Spleen (tissue), 11 donors: ENCODE data around the gene CRYGB. TPM values are rescaled to one million over a fixed set of nuclear protein-coding genes. Genes with fewer than 3 reads are reported as not detected.

Experiments
- DNase-seq: peaks from one replicate; pipeline ENCODE4 v3.0.0-alpha.2; 2020
- H3K27ac ChIP-seq, 8 donors: fragments of 200-600 bp; sonication (generic) in 7 of 8; 1 replicate in 4 of 8; 2 replicates in 4 of 8; pipeline versions ENCODE4 v1.5.0 to v1.8.0; 2016 to 2021; ENCODE audit warnings: inconsistent platforms in 4 of 8, mild to moderate bottlenecking in 4 of 8, moderate library complexity in 1 of 8
- H3K27me3 ChIP-seq, 7 donors: fragments of 200-600 bp; sonication (generic) in 6 of 7; replicated peaks in 1 of 7; 1 replicate in 4 of 7; 2 replicates in 3 of 7; pipeline versions ENCODE4 v1.5.0 to v1.8.0; 2016 to 2021; ENCODE audit warnings: inconsistent platforms in 3 of 7, mild to moderate bottlenecking in 1 of 7
- H3K36me3 ChIP-seq, 6 donors: fragments of 200-600 bp; sonication (generic) in 5 of 6; 1 replicate in 4 of 6; 2 replicates in 2 of 6; pipeline versions ENCODE4 v1.5.0 to v1.8.0; 2016 to 2021; ENCODE audit warnings: inconsistent platforms in 2 of 6
- H3K4me1 ChIP-seq, 6 donors: fragments of 200-600 bp; sonication (generic) in 5 of 6; 1 replicate in 3 of 6; 2 replicates in 3 of 6; pipeline versions ENCODE4 v1.5.0 to v1.8.0; 2016 to 2021; ENCODE audit warnings: inconsistent platforms in 3 of 6
- H3K4me3 ChIP-seq, 8 donors: fragments of 200-600 bp; sonication (generic) in 7 of 8; 1 replicate in 4 of 8; 2 replicates in 4 of 8; pipeline versions ENCODE4 v1.5.0 to v1.8.0; 2016 to 2021; ENCODE audit warnings: inconsistent platforms in 4 of 8, mild to moderate bottlenecking in 4 of 8, moderate library complexity in 2 of 8
- H3K9me3 ChIP-seq, 8 donors: fragments of 200-600 bp; sonication (generic) in 7 of 8; 1 replicate in 4 of 8; 2 replicates in 4 of 8; pipeline versions ENCODE4 v1.5.0 to v1.8.0; 2016 to 2021; ENCODE audit warnings: inconsistent platforms in 4 of 8
- POLR2A ChIP-seq, 3 donors: fragments of 450-650 bp; IDR thresholded peaks; one replicate each; pipeline ENCODE4 v1.5.1; 2017; ENCODE audit warnings: antibody characterized with exemption in 3 of 3, mild to moderate bottlenecking in 1 of 3
- POLR2AphosphoS5 ChIP-seq, 3 donors: sonication (generic); formaldehyde crosslinking; IDR thresholded peaks; one replicate each; pipeline ENCODE4 v1.5.1; 2017; ENCODE audit warnings: antibody characterized with exemption in 3 of 3
- WGBS, 5 donors: extraction: QIAGEN DNeasy Blood & Tissue Kit in 3 of 5; methylation state at CpG; one replicate each; pipeline versions ENCODE4 v1.1.5 to v1.1.7; 2013 to 2018; 5-methylcytosine and 5-hydroxymethylcytosine counted together
- intact Hi-C: fragments of 100-400 bp; cut with DNase I; formaldehyde crosslinking; loops from one replicate; pipeline ENCODE4 v1.15.0; 2023; ENCODE audit warnings: low total_unique reads
- polyA plus RNA-seq, 3 donors: library from polyadenylated mRNA; stranded (reverse); fragments of 200-250 nt; gene quantifications; one replicate each; pipeline ENCODE4 v1.2.1, GENCODE V29; 2013
- total RNA-seq, 7 donors: library from RNA; depleted of rRNA in 3 of 7; stranded (reverse); fragments of >200 nt in 3 of 7; fragmentation: NEBNext Ultra II Directional in 4 of 7; extraction: Animal tissue kit (Norgen Biotek cat#: 25700) in 4 of 7; gene quantifications; one replicate each; pipeline versions ENCODE4 v1.1.0 to v1.2.1, GENCODE V29; 2016 to 2021
- TF ChIP-seq, protein P1 (sequence below), 11 experiments: fragments of 200-600 bp in 7 of 11; fragments of 450-650 bp in 4 of 11; sonication (generic) in 4 of 11; IDR thresholded peaks in 8 of 11; conservative IDR thresholded peaks in 3 of 11; 1 replicate in 7 of 11; 2 replicates in 4 of 11; pipeline versions ENCODE4 v1.4.0 to v1.8.0; 2016 to 2021; ENCODE audit warnings: antibody characterized with exemption in 11 of 11, inconsistent platforms in 4 of 11, mild to moderate bottlenecking in 1 of 11
- donor health status: healthy with polysubstance abuse.
- donor health status: DM: no; HTN: no; CAD: no; lungs with moderate emphysema.
- donor health status: DM: no; HTN: no; CAD: no.
- donor health status: Bipolar disorder and iron deficiency.
- donor health status: healthy.
- donor health status: DM: no; HTN: no; CAD: no.
- donor health status: DM: yes; HTN: yes; CAD: no.

The CRYGB gene
- total and polyA plus RNA-seq, 10 donors = not detected

DNA sequence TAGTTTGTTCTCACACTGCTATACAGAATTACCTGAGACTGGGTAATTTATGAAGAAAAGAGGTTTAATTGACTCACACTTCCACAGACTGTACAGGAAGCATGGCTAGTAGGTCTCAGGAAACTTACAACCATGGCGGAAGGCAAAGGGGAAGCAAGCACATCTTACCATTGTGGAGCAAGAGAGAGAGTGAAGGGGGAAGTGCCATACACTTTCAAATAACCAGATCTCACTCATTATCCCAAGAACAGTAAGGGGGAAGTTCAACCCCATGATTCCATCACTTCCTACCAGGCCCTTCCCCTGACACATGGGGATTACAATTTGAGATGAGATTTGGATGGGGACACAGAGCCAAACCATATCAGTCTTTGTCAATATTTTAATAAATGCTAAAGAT is 5.0 kb upstream of the CRYGB start:
- Histone ChIP-seq H3K36me3 (no peaks in the 10 kb centered on the region), H3K27ac (no peak overlapping the region), H3K4me3 (no peak overlapping the region), H3K27me3 (no peaks in the 10 kb centered on the region), H3K4me1 (no peaks in the 10 kb centered on the region), H3K9me3 (peaks cover 0 to 13% (median 6%) of the 10 kb centered on the region in 8 donors)
- intact Hi-C loops = no loop called here
- DNase-seq = no peak
- WGBS, 5 donors = 50 to 88% (median 79%) methylated on average over 1 of the region's 1 CpG
- TF ChIP-seq, protein P1, sequence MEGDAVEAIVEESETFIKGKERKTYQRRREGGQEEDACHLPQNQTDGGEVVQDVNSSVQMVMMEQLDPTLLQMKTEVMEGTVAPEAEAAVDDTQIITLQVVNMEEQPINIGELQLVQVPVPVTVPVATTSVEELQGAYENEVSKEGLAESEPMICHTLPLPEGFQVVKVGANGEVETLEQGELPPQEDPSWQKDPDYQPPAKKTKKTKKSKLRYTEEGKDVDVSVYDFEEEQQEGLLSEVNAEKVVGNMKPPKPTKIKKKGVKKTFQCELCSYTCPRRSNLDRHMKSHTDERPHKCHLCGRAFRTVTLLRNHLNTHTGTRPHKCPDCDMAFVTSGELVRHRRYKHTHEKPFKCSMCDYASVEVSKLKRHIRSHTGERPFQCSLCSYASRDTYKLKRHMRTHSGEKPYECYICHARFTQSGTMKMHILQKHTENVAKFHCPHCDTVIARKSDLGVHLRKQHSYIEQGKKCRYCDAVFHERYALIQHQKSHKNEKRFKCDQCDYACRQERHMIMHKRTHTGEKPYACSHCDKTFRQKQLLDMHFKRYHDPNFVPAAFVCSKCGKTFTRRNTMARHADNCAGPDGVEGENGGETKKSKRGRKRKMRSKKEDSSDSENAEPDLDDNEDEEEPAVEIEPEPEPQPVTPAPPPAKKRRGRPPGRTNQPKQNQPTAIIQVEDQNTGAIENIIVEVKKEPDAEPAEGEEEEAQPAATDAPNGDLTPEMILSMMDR (IDR thresholded peaks at IDR 0.05 in 8 of 11, conservative IDR thresholded peaks at IDR 0.05 in 3 of 11) = no peak
- TF ChIP-seq POLR2AphosphoS5 (IDR thresholded peaks at IDR 0.05) (no peak), POLR2A (IDR thresholded peaks at IDR 0.05) (no peak)

DNA sequence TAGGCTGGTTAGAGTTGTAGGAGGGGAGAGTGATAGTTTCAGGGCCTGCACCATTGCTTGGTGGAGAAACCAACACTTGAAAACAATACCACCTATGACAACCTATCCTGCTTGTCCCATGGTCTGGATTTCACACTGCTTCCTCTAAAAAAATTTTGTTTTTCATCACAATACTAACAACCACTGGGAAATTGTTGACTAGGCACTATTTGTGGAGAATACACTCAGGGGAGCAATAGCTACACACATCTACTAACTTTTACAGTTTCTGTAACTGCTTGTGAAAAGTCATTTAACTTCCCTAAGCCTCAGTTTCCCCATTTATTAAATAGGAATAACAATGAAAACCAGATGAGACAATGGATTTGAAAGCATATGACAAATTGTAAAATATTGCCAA is 4.1 kb upstream of the CRYGB start:
- Histone ChIP-seq H3K27ac (no peak overlapping the region), H3K4me3 (no peak overlapping the region), H3K27me3 (no peaks in the 10 kb centered on the region), H3K4me1 (no peaks in the 10 kb centered on the region), H3K9me3 (peaks cover 0 to 13% (median 6%) of the 10 kb centered on the region in 8 donors), H3K36me3 (no peaks in the 10 kb centered on the region)
- intact Hi-C loops = no loop called here
- TF ChIP-seq, protein P1 (IDR thresholded peaks at IDR 0.05 in 8 of 11, conservative IDR thresholded peaks at IDR 0.05 in 3 of 11) = no peak
- no peak for DNase-seq

DNA sequence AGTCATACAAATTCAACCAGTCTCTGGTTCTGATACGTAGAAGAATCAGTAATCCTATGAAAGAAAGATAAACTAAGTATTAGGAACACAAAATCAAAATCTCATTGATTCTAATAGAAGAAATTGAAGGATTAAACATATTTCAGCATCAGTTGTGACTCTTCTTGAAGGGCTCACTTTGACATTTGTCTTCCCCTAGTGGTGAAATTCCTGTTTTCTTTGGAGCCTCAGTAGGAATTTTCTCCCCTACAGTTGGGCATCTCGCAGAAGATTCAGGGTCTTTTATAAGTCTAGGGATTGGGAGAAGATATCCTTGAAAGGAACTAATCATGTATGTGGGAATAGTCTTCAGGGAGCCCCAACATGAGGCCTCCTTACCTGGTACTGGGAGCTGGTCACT is 2.8 kb upstream of the CRYGB start:
- TF ChIP-seq POLR2AphosphoS5 (IDR thresholded peaks at IDR 0.05) (no peak), POLR2A (IDR thresholded peaks at IDR 0.05) (no peak)
- TF ChIP-seq, protein P1 (IDR thresholded peaks at IDR 0.05 in 8 of 11, conservative IDR thresholded peaks at IDR 0.05 in 3 of 11) = no peak
- 72 to 94% (median 85%) methylated on average over 2 of the region's 2 CpGs for WGBS, 5 donors
- Histone ChIP-seq H3K27ac (no peak overlapping the region), H3K27me3 (no peaks in the 10 kb centered on the region), H3K9me3 (peaks cover 0 to 13% (median 6%) of the 10 kb centered on the region in 8 donors), H3K4me1 (no peaks in the 10 kb centered on the region), H3K4me3 (no peak overlapping the region), H3K36me3 (no peaks in the 10 kb centered on the region)
- no peak for DNase-seq
- intact Hi-C loops = no loop called here

DNA sequence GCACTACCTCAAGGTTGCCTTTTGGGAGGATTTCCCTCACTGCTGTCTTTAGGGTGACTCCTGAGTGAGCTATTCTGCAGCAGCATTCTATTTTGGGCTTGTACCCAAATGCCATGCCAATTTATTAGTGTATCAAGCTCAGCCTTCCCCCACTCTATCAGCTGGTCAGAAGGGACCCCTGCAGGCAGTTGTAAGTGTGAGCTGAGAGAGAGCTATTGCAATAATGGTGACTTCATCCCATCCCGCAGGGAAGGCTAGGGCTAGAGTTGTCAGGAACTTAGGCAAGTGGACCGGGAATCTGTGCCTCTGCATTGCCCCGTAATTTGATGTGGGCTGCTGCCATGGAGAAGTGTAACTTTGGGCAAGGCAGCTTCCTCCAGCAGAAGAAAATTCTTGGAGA is 1.8 kb upstream of the CRYGB start:
- no peak overlapping the region for H3K27ac ChIP-seq
- 82 to 90% (median 87%) methylated on average over 3 of the region's 3 CpGs for WGBS, 5 donors
- H3K9me3 ChIP-seq = peaks cover 0 to 13% (median 6%) of the 10 kb centered on the region in 8 donors
- no peak overlapping the region for H3K4me3 ChIP-seq
- H3K36me3 ChIP-seq = no peaks in the 10 kb centered on the region
- intact Hi-C loops = no loop called here
- no peaks in the 10 kb centered on the region for H3K4me1 ChIP-seq
- DNase-seq = no peak
- no peaks in the 10 kb centered on the region for H3K27me3 ChIP-seq
- no peak for TF ChIP-seq POLR2A (IDR thresholded peaks at IDR 0.05)
- TF ChIP-seq, protein P1 (IDR thresholded peaks at IDR 0.05 in 8 of 11, conservative IDR thresholded peaks at IDR 0.05 in 3 of 11) = no peak
- TF ChIP-seq POLR2AphosphoS5 (IDR thresholded peaks at IDR 0.05) = no peak
